Neural crest cell (in vitro differentiated cells): Measurements from ENCODE around the gene SCIN. TPM values are rescaled to one million over a fixed set of nuclear protein-coding genes. Genes with fewer than 3 reads are reported as not detected.
"Not testable (repeated sequence)": the region's sequence is repeated elsewhere in the genome, so short reads cannot be mapped to it uniquely, and the experiment has no call there.

Source experiments
- DNase-seq: peaks from one replicate; pipeline ENCODE4 v3.0.0; 2021; ENCODE audit warnings: low read depth, mixed read lengths, low spot score
- H3K27ac Mint-ChIP-seq: one replicate; pipeline ENCODE4 v1.8.0; 2021; ENCODE audit warnings: mild to moderate bottlenecking, mixed read lengths; ENCODE audit not compliant: unreplicated experiment
- H3K27me3 Mint-ChIP-seq: 2 replicates; pipeline ENCODE4 v1.8.0; 2021; ENCODE audit warnings: low read depth, mild to moderate bottlenecking, mixed read lengths
- H3K36me3 Mint-ChIP-seq: 2 replicates; pipeline ENCODE4 v1.8.0; 2021; ENCODE audit warnings: low read depth, mild to moderate bottlenecking, mixed read lengths
- H3K4me1 Mint-ChIP-seq: 2 replicates; pipeline ENCODE4 v1.8.0; 2021; ENCODE audit warnings: mixed read lengths
- H3K4me3 Mint-ChIP-seq: one replicate; pipeline ENCODE4 v1.8.0; 2021; ENCODE audit warnings: mild to moderate bottlenecking, mixed read lengths
- H3K9me3 Mint-ChIP-seq: 2 replicates; pipeline ENCODE4 v1.8.0; 2021; ENCODE audit warnings: mixed read lengths
- CTCF ChIP-seq: fragments of 200-600 bp; sonication (generic); conservative IDR thresholded peaks from 2 replicates; pipeline ENCODE4 v1.5.0; 2021; ENCODE audit warnings: antibody characterized with exemption, mild to moderate bottlenecking
- total RNA-seq: library from RNA; stranded (reverse); gene quantifications from 2 replicates; pipeline ENCODE4 v1.2.1, GENCODE V29; 2021

SCIN gene
- total RNA-seq, 1 donor from 2014 or later, result not detected

GRCh38 chr7:12642508-12642907 lies 72.0 kb downstream of the SCIN start:
- no peak for DNase-seq
- peaks cover 4% of the 10 kb centered on the region for H3K4me1 Mint-ChIP-seq
- no peaks in the 10 kb centered on the region for H3K36me3 Mint-ChIP-seq
- no peaks in the 10 kb centered on the region for H3K9me3 Mint-ChIP-seq
- H3K27me3 Mint-ChIP-seq, result no peaks in the 10 kb centered on the region
- no peak overlapping the region for H3K27ac Mint-ChIP-seq
- no peak for TF ChIP-seq CTCF
- no peak overlapping the region for H3K4me3 Mint-ChIP-seq

- no peaks in the 10 kb centered on the region for H3K9me3 Mint-ChIP-seq
- TF ChIP-seq CTCF, result no peak
- H3K4me3 Mint-ChIP-seq, result no peak overlapping the region
- H3K27me3 Mint-ChIP-seq, result no peaks in the 10 kb centered on the region
- H3K27ac Mint-ChIP-seq, result no peak overlapping the region
- DNase-seq, result no peak
- H3K4me1 Mint-ChIP-seq, result peaks cover 4% of the 10 kb centered on the region
- no peaks in the 10 kb centered on the region for H3K36me3 Mint-ChIP-seq
Observed at GRCh38 chr7:12643001-12643643, 72.6 kb downstream of the SCIN start.

DNA sequence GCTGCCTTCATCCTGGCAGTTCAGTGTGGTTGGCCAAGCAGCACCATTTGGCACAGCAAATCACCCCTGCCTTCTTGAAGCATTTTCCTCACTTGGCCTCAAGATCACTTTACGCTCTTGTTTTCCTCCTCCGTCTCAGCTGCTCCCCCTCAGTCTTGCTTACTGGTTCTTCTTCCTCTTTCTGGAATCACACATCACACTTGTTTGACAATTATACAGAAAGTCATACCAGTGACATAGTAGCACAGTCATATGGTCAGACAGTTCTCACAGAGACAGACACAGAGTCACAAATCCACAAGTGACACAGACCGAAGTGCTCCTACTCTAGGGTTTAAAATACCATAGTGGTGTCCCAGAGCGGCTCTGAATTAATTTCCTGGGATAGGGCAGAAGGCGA lies 73.1 kb downstream of the SCIN start:
- no peaks in the 10 kb centered on the region for H3K9me3 Mint-ChIP-seq
- no peaks in the 10 kb centered on the region for H3K27me3 Mint-ChIP-seq
- H3K27ac Mint-ChIP-seq, result no peak overlapping the region
- TF ChIP-seq CTCF, result no peak
- peaks cover 4% of the 10 kb centered on the region for H3K4me1 Mint-ChIP-seq
- H3K36me3 Mint-ChIP-seq, result no peaks in the 10 kb centered on the region
- DNase-seq, result no peak
- H3K4me3 Mint-ChIP-seq, result no peak overlapping the region

DNA sequence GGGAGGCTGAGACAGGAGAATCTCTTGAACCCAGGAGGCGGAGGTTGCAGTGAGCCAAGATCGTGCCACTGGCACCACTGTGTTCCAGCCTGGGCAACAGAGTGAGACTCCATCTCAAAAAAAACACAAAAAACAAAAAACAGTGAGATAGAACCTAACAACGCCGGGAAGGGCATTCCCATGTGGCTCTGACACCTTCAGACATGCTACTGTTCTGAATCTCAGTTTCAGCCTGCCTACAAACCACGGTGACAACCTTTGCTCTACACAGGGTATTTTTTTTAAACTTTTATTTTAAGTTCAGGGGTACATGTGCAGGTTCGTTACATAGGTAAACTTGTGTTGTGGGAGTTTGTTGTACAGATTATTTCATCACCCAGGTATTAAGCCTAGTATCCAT lies 74.7 kb downstream of the SCIN start:
- not testable (repeated sequence) for H3K36me3 Mint-ChIP-seq, H3K9me3 Mint-ChIP-seq, H3K4me3 Mint-ChIP-seq, H3K27ac Mint-ChIP-seq, DNase-seq, H3K27me3 Mint-ChIP-seq, H3K4me1 Mint-ChIP-seq

- no peaks in the 10 kb centered on the region for H3K9me3 Mint-ChIP-seq
- no peak for DNase-seq
- H3K4me1 Mint-ChIP-seq, result no peaks in the 10 kb centered on the region
- no peaks in the 10 kb centered on the region for H3K27me3 Mint-ChIP-seq
- no peak overlapping the region for H3K4me3 Mint-ChIP-seq
- no peaks in the 10 kb centered on the region for H3K36me3 Mint-ChIP-seq
- TF ChIP-seq CTCF, result no peak
- H3K27ac Mint-ChIP-seq, result no peak overlapping the region
Observed at GRCh38 chr7:12646139-12646538, 75.6 kb downstream of the SCIN start.

- no peak overlapping the region for H3K27ac Mint-ChIP-seq
Observed at GRCh38 chr7:12647364-12648219, 77.1 kb downstream of the SCIN start.

More at GRCh38 chr7:12647364-12648219, 77.1 kb downstream of the SCIN start:
- no peak for TF ChIP-seq CTCF
- Mint-ChIP-seq H3K9me3 (no peaks in the 10 kb centered on the region), H3K4me1 (no peaks in the 10 kb centered on the region), H3K36me3 (no peaks in the 10 kb centered on the region), H3K27me3 (no peaks in the 10 kb centered on the region), H3K4me3 (no peak overlapping the region)
- DNase-seq, result no peak
